ENCODE results near the gene SLC6A13. TPM values are rescaled to one million over a fixed set of nuclear protein-coding genes. Genes with fewer than 3 reads are reported as not detected.

The SLC6A13 gene
- total and polyA plus RNA-seq, 2 of the 13 experiments (the other 11 are each of a cell fraction or from before 2014, with no cell fraction given), result 0.05 to 0.15 TPM

DNA sequence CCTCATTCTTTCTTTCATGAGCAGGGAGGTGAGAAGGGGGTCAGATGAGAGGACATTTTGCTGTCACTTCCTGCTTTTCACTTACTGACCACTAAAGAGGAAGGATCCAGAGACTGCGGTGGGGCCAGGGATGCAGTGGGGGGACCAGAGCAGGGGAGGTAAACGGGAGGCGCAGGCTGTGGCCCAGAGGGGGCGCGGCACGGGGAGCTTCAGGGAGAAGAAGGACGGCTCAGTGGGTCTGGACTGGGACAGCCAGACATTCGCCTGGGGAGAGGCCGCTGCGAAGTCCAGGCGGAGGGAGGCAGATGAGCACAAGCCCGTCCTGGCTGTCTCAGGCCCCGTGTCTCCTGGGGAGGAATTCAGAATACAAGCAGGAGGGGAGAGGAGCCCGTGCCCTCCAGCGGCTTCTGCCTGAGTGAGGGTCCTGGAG is 89.9 kb downstream of the SLC6A13 start:
- POLR2A ChIA-PET, result no interaction called here
- H3K36me3 ChIP-seq (replicated peaks in 1 of 2; ENCODE audit: control insufficient read depth in 1 of 2, insufficient read depth in 2 of 2, low read length in 2 of 2), result no peaks in the 10 kb centered on the region
- no peak for TF ChIP-seq KLF13 (CRISPR knock-in tag; IDR thresholded peaks at IDR 0.05)
- no peak for TF ChIP-seq ZNF263 (CRISPR knock-in tag; IDR thresholded peaks at IDR 0.05)
- no peak for TF ChIP-seq EEA1 (CRISPR knock-in tag; IDR thresholded peaks at IDR 0.05; ENCODE audit: borderline replicate concordance)
- H3K4me1 ChIP-seq (ENCODE audit: insufficient read depth, low read length), result peaks cover 37% of the 10 kb centered on the region
- no peak overlapping the region for H2AFZ ChIP-seq (ENCODE audit: low read length)
- H3K4me3 ChIP-seq (replicated peaks in 1 of 3; ENCODE audit: insufficient read depth in 1 of 3, low read depth in 2 of 3, low read length in 3 of 3), result no peak overlapping the region
- peaks cover 5 to 70% of the 10 kb centered on the region in 2 experiments; a peak in 4 of 5 replicates for H3K27me3 ChIP-seq (ENCODE audit: control insufficient read depth in 1 of 2, insufficient read depth in 2 of 2, low read length in 2 of 2)
- BruUV-seq (replicated peaks), result no TSS peak
- H3K27ac ChIP-seq (ENCODE audit: extremely low read length, insufficient read depth, low read length), result no peak overlapping the region
- no peaks in the 10 kb centered on the region for H3K79me2 ChIP-seq (ENCODE audit: insufficient read depth, low read length)
- H3K4me2 ChIP-seq (ENCODE audit: low read depth, low read length), result no peak overlapping the region
- no peak for FAIRE-seq
- 69% methylated on average over 13 of the region's 15 CpGs for WGBS (ENCODE audit: low lambda C conversion rate)
- no peak for DNase-seq (ENCODE audit: low spot score)
- intact Hi-C loops (cut with micrococcal nuclease; ENCODE audit: unreplicated experiment) (no loop called here), in situ Hi-C loops (cut with HindIII; ENCODE audit: extremely low pct_ligation_motif_present, low pct_unique_long_range_greater_than_20kb) (no loop called here)
- ATAC-seq, result no peak
- H3K9ac ChIP-seq (ENCODE audit: insufficient read depth, low read depth, low read length), result no peak overlapping the region
- H3K9me3 ChIP-seq (ENCODE audit: low read length), result no peaks in the 10 kb centered on the region
- CTCF ChIA-PET (ENCODE audit: low intra/inter-chr PET ratio, low total read pairs), result no interaction called here
- 0 out of 2 replicates have a peak, but pooled peaks cover 3% of the 10 kb centered on the region for H4K20me1 ChIP-seq (ENCODE audit: insufficient read depth, low read length)

DNA sequence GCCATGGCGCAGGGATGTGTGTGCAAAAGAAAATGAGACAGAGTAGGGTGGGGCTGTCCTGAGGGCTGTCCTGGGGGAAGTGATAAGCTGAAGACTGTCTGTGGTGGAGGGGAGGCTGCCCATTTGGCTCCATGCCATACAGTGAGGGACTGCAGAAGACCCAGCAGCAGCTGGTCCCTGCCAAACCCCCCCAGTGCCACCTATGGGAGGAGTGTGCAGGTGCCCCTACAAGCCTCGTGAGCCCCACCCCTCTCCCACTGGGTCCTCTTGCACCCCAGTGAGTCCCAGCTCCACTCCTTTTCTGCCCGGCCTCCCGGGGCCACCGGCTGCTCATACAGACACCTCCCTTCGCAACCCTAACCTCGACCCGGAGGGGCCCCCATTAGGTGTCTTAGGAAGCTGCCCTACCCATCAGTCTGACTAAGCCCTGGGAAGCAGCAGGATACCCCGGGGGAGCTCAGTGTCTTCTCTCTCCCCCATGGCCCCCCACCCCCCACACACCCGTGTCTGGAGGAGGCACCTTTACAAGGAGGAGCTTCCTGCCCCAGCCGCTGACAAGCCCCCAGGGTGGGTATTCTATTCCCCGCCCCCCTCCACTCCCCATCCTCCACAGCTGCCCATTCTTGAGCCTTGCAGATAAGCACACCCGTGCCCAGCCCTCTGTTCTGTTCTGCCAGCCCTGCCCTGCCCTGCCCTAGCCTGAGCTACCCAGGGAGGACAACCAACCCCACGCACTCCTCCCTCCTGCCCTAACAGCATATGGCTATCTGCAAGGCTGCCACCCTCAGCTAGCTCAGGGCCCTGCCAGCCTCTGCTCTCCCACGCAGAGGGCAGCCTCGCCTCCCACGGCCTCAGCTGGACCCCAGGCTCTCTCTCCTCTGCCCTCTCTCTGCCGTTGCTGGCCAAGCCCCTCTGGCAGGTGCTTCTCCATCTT is 90.6 kb downstream of the SLC6A13 start:
- DNase-seq (ENCODE audit: low spot score), result no peak
- ChIA-PET CTCF (ENCODE audit: low intra/inter-chr PET ratio, low total read pairs) (no interaction called here), POLR2A (interaction anchor here (1.4 kb wide), 1 partner anchor 28 kb away, joined by 3 read pairs; no protein-coding TSS in a partner anchor)
- intact Hi-C loops (cut with micrococcal nuclease; ENCODE audit: unreplicated experiment), result no loop called here
- BruUV-seq (replicated peaks), result no TSS peak
- no peak overlapping the region for H3K4me2 ChIP-seq (ENCODE audit: low read depth, low read length)
- H4K20me1 ChIP-seq (ENCODE audit: insufficient read depth, low read length), result 0 out of 2 replicates have a peak, but pooled peaks cover 3% of the 10 kb centered on the region
- no peak overlapping the region for H3K27ac ChIP-seq (ENCODE audit: extremely low read length, insufficient read depth, low read length)
- H3K36me3 ChIP-seq (replicated peaks in 1 of 2; ENCODE audit: control insufficient read depth in 1 of 2, insufficient read depth in 2 of 2, low read length in 2 of 2), result no peaks in the 10 kb centered on the region
- no peak overlapping the region for H2AFZ ChIP-seq (ENCODE audit: low read length)
- H3K4me3 ChIP-seq (replicated peaks in 1 of 3; ENCODE audit: insufficient read depth in 1 of 3, low read depth in 2 of 3, low read length in 3 of 3), result no peak overlapping the region
- H3K27me3 ChIP-seq (ENCODE audit: control insufficient read depth in 1 of 2, insufficient read depth in 2 of 2, low read length in 2 of 2), result peaks cover 5 to 72% of the 10 kb centered on the region in 2 experiments; a peak in 4 of 5 replicates
- H3K79me2 ChIP-seq (ENCODE audit: insufficient read depth, low read length), result no peaks in the 10 kb centered on the region
- no peak overlapping the region for H3K9ac ChIP-seq (ENCODE audit: insufficient read depth, low read depth, low read length)
- in situ Hi-C loops (cut with HindIII; ENCODE audit: extremely low pct_ligation_motif_present, low pct_unique_long_range_greater_than_20kb), result no loop called here
- WGBS (ENCODE audit: low lambda C conversion rate), result 47% methylated on average over 8 of the region's 18 CpGs
- peaks cover 43% of the 10 kb centered on the region for H3K4me1 ChIP-seq (ENCODE audit: insufficient read depth, low read length)
- H3K9me3 ChIP-seq (ENCODE audit: low read length), result no peaks in the 10 kb centered on the region
- FAIRE-seq, result no peak
- no peak for ATAC-seq
- TF ChIP-seq RAD51 (IDR thresholded peaks at IDR 0.05; ENCODE audit: borderline replicate concordance), result no peak
- TF ChIP-seq BHLHE40 (IDR thresholded peaks at IDR 0.05; ENCODE audit: low read length), result no peak
- no peak for TF ChIP-seq SOX13 (IDR thresholded peaks at IDR 0.05)
- TF ChIP-seq SOX13 (CRISPR knock-in tag; conservative IDR thresholded peaks at IDR 0.05 in 1 of 2, IDR thresholded peaks at IDR 0.05 in 1 of 2), result no peak
- no peak for TF ChIP-seq SRSF1 (optimal IDR thresholded peaks at IDR 0.05; ENCODE audit: low read depth, low read length)
- no peak for TF ChIP-seq ZNF670 (CRISPR knock-in tag; IDR thresholded peaks at IDR 0.05; ENCODE audit: borderline replicate concordance)
- TF ChIP-seq ZNF205 (CRISPR knock-in tag; IDR thresholded peaks at IDR 0.05), result no peak
- TF ChIP-seq ZNF335 (CRISPR knock-in tag; IDR thresholded peaks at IDR 0.05), result no peak
- TF ChIP-seq KLF12 (CRISPR knock-in tag; IDR thresholded peaks at IDR 0.05; ENCODE audit: borderline replicate concordance), result no peak
- no peak for TF ChIP-seq ZNF792 (CRISPR knock-in tag; IDR thresholded peaks at IDR 0.05)
- no peak for TF ChIP-seq ZNF616 (CRISPR knock-in tag; IDR thresholded peaks at IDR 0.05; ENCODE audit: low read depth)
- TF ChIP-seq CBX2 (IDR thresholded peaks at IDR 0.05; ENCODE audit: low read depth, low read length), result no peak
- no peak for TF ChIP-seq CBX2 (CRISPR knock-in tag; IDR thresholded peaks at IDR 0.05; ENCODE audit: low read depth)
- no peak for TF ChIP-seq ZMYM4 (CRISPR knock-in tag; IDR thresholded peaks at IDR 0.05)
